Epithelial cell of proximal tubule (primary cell): ENCODE results near the gene ARMC5. TPM values are rescaled to one million over a fixed set of nuclear protein-coding genes. Genes with fewer than 3 reads are reported as not detected.

ENCODE experiments used
- DNase-seq: peaks from one replicate; pipeline ENCODE4 v3.0.0-alpha.2; 2011; ENCODE audit warnings: low read depth
- H3K4me3 ChIP-seq: 2 replicates; pipeline ENCODE4 v1.5.1; 2011; ENCODE audit warnings: low read depth, mild to moderate bottlenecking, low read length
- total RNA-seq: library from RNA; depleted of rRNA; stranded (reverse); fragments of >200 nt; gene quantifications from 2 replicates; pipeline ENCODE4 v1.2.3, GENCODE V29; 2015
- TF ChIP-seq, protein P1 (sequence below): conservative IDR thresholded peaks from 2 replicates; pipeline ENCODE4 v1.5.1; 2012; ENCODE audit warnings: low read depth, mild to moderate bottlenecking, low read length

Gene ARMC5, protein sequence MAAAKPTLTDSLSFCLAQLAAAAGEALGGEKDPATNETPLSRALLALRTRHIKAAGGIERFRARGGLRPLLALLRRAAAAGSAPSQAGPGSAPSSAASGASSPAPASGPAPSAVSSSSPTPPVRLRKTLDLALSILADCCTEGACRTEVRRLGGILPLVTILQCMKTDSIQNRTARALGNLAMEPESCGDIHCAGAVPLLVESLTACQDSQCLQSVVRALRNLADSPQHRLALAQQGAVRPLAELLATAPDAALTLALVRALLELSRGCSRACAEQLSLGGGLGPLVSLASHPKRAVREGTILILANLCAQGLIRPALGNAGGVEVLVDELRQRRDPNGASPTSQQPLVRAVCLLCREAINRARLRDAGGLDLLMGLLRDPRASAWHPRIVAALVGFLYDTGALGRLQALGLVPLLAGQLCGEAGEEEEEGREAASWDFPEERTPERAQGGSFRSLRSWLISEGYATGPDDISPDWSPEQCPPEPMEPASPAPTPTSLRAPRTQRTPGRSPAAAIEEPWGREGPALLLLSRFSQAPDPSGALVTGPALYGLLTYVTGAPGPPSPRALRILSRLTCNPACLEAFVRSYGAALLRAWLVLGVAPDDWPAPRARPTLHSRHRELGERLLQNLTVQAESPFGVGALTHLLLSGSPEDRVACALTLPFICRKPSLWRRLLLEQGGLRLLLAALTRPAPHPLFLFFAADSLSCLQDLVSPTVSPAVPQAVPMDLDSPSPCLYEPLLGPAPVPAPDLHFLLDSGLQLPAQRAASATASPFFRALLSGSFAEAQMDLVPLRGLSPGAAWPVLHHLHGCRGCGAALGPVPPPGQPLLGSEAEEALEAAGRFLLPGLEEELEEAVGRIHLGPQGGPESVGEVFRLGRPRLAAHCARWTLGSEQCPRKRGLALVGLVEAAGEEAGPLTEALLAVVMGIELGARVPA
- total RNA-seq: 9.2 and 10.3 TPM in 2 replicates

DNA sequence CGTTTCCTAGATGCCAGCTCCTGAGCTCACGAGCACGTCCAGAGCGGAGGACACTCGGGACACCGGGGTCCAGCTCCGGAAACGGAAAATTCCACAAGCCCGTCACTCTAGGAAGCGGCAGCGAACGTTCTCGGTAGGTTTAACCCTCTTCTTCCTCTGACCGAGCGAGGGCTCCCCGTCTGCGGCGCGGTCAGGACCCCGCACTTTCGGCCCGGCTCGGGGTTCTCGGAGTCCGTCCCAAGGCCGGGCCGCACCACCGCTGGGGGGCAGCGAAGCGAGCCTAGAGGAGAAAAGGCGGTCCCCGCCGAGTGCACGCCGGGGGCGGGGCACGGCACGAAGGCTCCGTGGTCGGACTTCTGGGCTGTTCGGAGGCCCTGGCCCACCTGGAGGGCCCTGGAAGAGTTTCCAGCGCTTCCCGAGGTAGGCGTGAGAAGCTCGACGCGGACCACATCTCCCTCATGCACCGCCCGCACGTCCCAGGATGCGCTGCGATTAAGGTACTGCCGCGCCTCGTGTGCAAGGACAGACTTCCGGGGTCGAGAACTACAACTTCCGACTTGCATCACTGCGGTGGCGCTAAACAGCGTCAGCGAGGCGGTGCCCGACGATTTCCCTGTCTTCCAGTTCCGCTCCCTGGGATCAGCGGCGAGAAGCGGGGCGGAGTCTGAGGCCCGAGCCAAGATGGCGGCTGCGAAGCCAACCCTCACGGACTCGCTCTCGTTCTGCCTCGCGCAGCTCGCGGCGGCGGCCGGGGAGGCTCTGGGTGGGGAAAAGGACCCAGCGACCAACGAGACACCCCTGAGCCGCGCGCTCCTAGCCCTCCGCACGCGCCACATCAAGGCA lies at the start of gene ARMC5:
Gene ARMC5, plus strand, starts transcription at position 658 of the 843 bp plus-strand sequence. Its CDS starts 24 bp downstream, at position 682.
- H3K4me3 ChIP-seq: peak within 1 kb of the TSS; percentile 93
- TF ChIP-seq, protein P1, sequence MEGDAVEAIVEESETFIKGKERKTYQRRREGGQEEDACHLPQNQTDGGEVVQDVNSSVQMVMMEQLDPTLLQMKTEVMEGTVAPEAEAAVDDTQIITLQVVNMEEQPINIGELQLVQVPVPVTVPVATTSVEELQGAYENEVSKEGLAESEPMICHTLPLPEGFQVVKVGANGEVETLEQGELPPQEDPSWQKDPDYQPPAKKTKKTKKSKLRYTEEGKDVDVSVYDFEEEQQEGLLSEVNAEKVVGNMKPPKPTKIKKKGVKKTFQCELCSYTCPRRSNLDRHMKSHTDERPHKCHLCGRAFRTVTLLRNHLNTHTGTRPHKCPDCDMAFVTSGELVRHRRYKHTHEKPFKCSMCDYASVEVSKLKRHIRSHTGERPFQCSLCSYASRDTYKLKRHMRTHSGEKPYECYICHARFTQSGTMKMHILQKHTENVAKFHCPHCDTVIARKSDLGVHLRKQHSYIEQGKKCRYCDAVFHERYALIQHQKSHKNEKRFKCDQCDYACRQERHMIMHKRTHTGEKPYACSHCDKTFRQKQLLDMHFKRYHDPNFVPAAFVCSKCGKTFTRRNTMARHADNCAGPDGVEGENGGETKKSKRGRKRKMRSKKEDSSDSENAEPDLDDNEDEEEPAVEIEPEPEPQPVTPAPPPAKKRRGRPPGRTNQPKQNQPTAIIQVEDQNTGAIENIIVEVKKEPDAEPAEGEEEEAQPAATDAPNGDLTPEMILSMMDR: peak; percentile 49
- DNase-seq: peak; percentile 85

DNA sequence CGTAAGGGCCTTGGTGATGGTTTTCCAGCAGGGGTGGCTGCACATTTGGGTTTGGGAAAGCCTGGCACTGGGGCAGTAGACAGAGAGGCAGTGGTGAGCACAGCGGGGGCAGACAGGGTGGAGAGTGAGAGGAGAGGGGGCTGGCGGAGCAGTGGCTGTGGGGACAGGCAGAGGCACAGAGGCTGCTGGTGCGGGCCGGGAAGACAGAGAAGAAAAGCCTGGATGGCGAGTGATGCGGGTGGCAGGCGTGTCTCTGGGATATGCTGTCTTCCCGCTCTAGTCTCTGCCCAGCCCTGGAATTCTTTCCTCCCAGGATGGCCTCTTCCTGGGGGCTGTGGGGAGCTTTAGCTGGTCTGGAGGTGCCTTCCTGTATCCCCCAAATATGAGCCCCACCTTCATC lies 49.2 kb upstream of the ARMC5 start:
- TF ChIP-seq, protein P1: no peak
- no peak overlapping the region for H3K4me3 ChIP-seq
- DNase-seq: no peak

DNA sequence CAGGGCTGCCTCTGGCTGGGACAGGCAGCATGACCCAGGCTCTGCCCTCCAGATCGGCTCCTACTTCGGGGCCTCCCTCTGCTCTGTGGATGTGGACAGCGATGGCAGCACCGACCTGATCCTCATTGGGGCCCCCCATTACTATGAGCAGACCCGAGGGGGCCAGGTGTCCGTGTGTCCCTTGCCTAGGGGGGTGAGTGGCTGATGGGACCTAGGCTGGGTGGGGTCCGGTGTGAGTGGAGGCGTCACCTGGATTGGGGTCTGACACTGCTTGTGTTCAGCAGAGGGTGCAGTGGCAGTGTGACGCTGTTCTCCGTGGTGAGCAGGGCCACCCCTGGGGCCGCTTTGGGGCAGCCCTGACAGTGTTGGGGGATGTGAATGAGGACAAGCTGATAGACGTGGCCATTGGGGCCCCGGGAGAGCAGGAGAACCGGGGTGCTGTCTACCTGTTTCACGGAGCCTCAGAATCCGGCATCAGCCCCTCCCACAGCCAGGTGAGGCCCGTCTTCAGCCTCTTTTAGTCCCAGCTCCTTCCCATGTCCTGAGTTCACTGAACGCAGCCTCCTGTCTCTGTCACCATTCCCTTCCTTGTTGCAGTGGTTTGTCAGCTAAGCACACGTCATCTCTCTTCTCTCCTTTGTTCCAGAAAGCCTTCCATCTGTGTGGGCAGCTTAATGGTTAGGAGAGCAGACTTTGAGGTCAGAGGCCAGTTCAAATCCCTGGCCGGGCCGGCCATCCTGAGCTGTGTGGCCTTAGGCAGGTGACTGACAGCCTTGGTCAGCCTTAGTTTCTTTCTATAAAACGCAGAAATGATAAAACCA lies 48.1 kb upstream of the ARMC5 start:
- TF ChIP-seq, protein P1: no peak
- DNase-seq: no peak
- no peak overlapping the region for H3K4me3 ChIP-seq

DNA sequence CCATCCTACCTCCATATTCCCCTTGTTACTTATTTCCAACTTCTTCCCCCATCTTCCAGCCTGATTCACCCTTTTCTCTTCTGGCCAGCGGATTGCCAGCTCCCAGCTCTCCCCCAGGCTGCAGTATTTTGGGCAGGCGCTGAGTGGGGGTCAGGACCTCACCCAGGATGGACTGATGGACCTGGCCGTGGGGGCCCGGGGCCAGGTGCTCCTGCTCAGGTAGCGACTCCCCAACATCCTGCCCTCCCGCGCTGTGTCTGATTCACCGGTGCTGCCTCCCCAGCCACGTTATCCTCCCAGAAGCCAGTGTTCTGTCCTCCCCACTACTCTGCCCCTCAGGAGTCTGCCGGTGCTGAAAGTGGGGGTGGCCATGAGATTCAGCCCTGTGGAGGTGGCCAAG lies 46.6 kb upstream of the ARMC5 start:
- DNase-seq: no peak
- TF ChIP-seq, protein P1: no peak
- H3K4me3 ChIP-seq: no peak overlapping the region

DNA sequence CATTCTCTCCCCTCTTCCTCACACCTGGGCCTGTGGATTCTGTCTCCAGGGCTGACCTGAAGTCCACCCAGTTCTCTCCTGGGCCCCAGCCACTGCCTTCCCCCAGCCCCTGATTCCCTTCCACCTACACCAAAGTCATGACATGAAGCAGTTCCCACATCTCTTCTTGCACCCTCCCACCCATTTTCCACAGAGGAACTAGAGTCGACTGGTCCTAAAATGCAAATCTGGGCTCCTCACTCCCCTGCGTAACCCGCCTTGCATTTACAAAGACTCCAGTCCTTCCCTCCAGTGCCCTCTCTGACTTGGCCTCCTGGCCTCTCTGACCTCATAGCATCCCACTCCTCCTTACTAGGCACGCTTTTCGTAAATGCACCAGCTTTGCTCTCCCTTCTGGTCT lies 45.9 kb upstream of the ARMC5 start:
- DNase-seq: no peak
- TF ChIP-seq, protein P1: no peak

DNA sequence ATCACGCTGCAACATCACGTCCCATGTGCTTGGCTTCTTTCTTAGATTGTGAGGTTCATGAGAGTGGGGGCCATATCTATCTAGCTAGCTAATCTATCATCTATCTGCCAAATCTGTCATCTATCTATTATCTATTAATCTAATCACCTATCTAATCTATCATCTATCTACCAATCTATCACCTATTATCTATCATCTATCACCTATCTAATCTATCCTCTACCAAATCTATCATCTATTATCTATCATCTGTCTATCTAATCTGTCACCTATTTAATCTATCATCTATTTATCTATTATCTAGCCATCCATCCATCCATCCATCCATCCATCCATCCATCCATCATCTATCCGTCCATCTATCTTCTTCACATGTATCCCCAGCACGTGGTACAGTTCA lies 45.4 kb upstream of the ARMC5 start:
- TF ChIP-seq, protein P1: no peak
- no peak for DNase-seq
- no peak overlapping the region for H3K4me3 ChIP-seq

More for the DNA sequence above, 45.9 kb upstream of the ARMC5 start:
- no peak overlapping the region for H3K4me3 ChIP-seq
